ENCODE measurements around the gene LRMDA. TPM values are rescaled to one million over a fixed set of nuclear protein-coding genes. Genes with fewer than 3 reads are reported as not detected.

LRMDA gene
- polyA plus RNA-seq, 1 donor (not counting 4 experiments of a cell fraction or from before 2014, with no cell fraction given), result not detected

- H3K27me3 ChIP-seq (ENCODE audit: control insufficient read depth, extremely low read depth, insufficient read depth, low read length), result no peaks in the 10 kb centered on the region
- dilution Hi-C loops (cut with MboI; ENCODE audit: extremely low pct_ligation_motif_present, low sequenced_read_pairs), result no loop called here
- no peak overlapping the region for H3K9ac ChIP-seq (ENCODE audit: control insufficient read depth, extremely low read depth, insufficient read depth, low read length)
- H3K27ac ChIP-seq (ENCODE audit: control insufficient read depth, insufficient read depth, low read length), result no peak overlapping the region
- H3K4me3 ChIP-seq (ENCODE audit: control insufficient read depth in 2 of 3, extremely low read depth in 1 of 3, insufficient read depth in 2 of 3, low read depth in 1 of 3, low read length in 3 of 3), result no peak overlapping the region
- H3K36me3 ChIP-seq (ENCODE audit: control insufficient read depth in 2 of 2, extremely low read depth in 1 of 2, insufficient read depth in 2 of 2, low read length in 2 of 2), result no peaks in the 10 kb centered on the region
- no peaks in the 10 kb centered on the region for H3K9me1 ChIP-seq (ENCODE audit: control insufficient read depth, extremely low read depth, insufficient read depth, low read length)
- DNase-seq (ENCODE audit: low read depth, low spot score), result no peak
- peaks cover 9% of the 10 kb centered on the region for H3K4me1 ChIP-seq (ENCODE audit: control insufficient read depth, extremely low read depth, insufficient read depth, low read length)
- H3K9me3 ChIP-seq (ENCODE audit: control insufficient read depth, low read depth, low read length), result no peaks in the 10 kb centered on the region
- TF ChIP-seq EZH2 (IDR thresholded peaks at IDR 0.05; ENCODE audit: low read length), result no peak
- TF ChIP-seq CTCF (optimal IDR thresholded peaks at IDR 0.05 in 1 of 3, IDR thresholded peaks at IDR 0.05 in 1 of 3, conservative IDR thresholded peaks at IDR 0.05 in 1 of 3; ENCODE audit: extremely low read depth in 1 of 3, insufficient read depth in 2 of 3, low read length in 3 of 3), result no peak
- no peak overlapping the region for H3K4me2 ChIP-seq (ENCODE audit: control insufficient read depth, extremely low read depth, insufficient read depth, low read depth, low read length)
- no peak for FAIRE-seq
- no peak overlapping the region for H2AFZ ChIP-seq (ENCODE audit: control insufficient read depth, low read length)
- H4K20me1 ChIP-seq (ENCODE audit: control insufficient read depth, extremely low read depth, insufficient read depth, low read length), result no peaks in the 10 kb centered on the region
- no peaks in the 10 kb centered on the region for H3K79me2 ChIP-seq (ENCODE audit: control insufficient read depth, insufficient read depth, low read length)
Measured at GRCh38 chr10:76080451-76080850, 649.0 kb downstream of the LRMDA start.

GRCh38 chr10:76080991-76081390 lies 649.6 kb downstream of the LRMDA start:
- Histone ChIP-seq H3K4me1 (ENCODE audit: control insufficient read depth, extremely low read depth, insufficient read depth, low read length) (peaks cover 9% of the 10 kb centered on the region), H3K36me3 (ENCODE audit: control insufficient read depth in 2 of 2, extremely low read depth in 1 of 2, insufficient read depth in 2 of 2, low read length in 2 of 2) (no peaks in the 10 kb centered on the region), H3K27me3 (ENCODE audit: control insufficient read depth, extremely low read depth, insufficient read depth, low read length) (no peaks in the 10 kb centered on the region), H3K4me3 (ENCODE audit: control insufficient read depth in 2 of 3, extremely low read depth in 1 of 3, insufficient read depth in 2 of 3, low read depth in 1 of 3, low read length in 3 of 3) (no peak overlapping the region), H4K20me1 (ENCODE audit: control insufficient read depth, extremely low read depth, insufficient read depth, low read length) (no peaks in the 10 kb centered on the region), H3K4me2 (ENCODE audit: control insufficient read depth, extremely low read depth, insufficient read depth, low read depth, low read length) (no peak overlapping the region), H3K9ac (ENCODE audit: control insufficient read depth, extremely low read depth, insufficient read depth, low read length) (no peak overlapping the region), H3K9me1 (ENCODE audit: control insufficient read depth, extremely low read depth, insufficient read depth, low read length) (no peaks in the 10 kb centered on the region), H3K79me2 (ENCODE audit: control insufficient read depth, insufficient read depth, low read length) (no peaks in the 10 kb centered on the region), H3K27ac (ENCODE audit: control insufficient read depth, insufficient read depth, low read length) (no peak overlapping the region), H3K9me3 (ENCODE audit: control insufficient read depth, low read depth, low read length) (no peaks in the 10 kb centered on the region), H2AFZ (ENCODE audit: control insufficient read depth, low read length) (no peak overlapping the region)
- no peak for TF ChIP-seq EZH2 (IDR thresholded peaks at IDR 0.05; ENCODE audit: low read length)
- TF ChIP-seq CTCF (optimal IDR thresholded peaks at IDR 0.05 in 1 of 3, IDR thresholded peaks at IDR 0.05 in 1 of 3, conservative IDR thresholded peaks at IDR 0.05 in 1 of 3; ENCODE audit: extremely low read depth in 1 of 3, insufficient read depth in 2 of 3, low read length in 3 of 3), result no peak
- DNase-seq (ENCODE audit: low read depth, low spot score) (no peak), FAIRE-seq (no peak)
- dilution Hi-C loops (cut with MboI; ENCODE audit: extremely low pct_ligation_motif_present, low sequenced_read_pairs), result no loop called here

Measured in keratinocyte (primary cell).